Neural cell (in vitro differentiated cells): Measurements from ENCODE around the gene YIPF1. TPM values are rescaled to one million over a fixed set of nuclear protein-coding genes. Genes with fewer than 3 reads are reported as not detected.
"Not testable (repeated sequence)": the region's sequence is repeated elsewhere in the genome, so short reads cannot be mapped to it uniquely, and the experiment has no call there.

ENCODE experiments used
- H2AFZ ChIP-seq: fragments of 200-600, 300-800 bp; sonication (generic), shearing (Covaris generic); 2 replicates; pipeline ENCODE4 v1.6.0; 2014; ENCODE audit warnings: low read depth, mild to moderate bottlenecking, antibody characterized with exemption, low read length, moderate library complexity
- H3F3A ChIP-seq: fragments of 200-600 bp; shearing (Covaris generic); 2 replicates; pipeline ENCODE4 v1.6.1; 2016; ENCODE audit warnings: mild to moderate bottlenecking, moderate library complexity, mixed read lengths, antibody characterized with exemption, low read length; ENCODE audit not compliant: insufficient read depth, poor library complexity, severe bottlenecking
- H3K27ac ChIP-seq: fragments of 200-600, 300-800 bp; sonication (generic), shearing (Covaris generic); 2 replicates; pipeline ENCODE4 v1.5.1; 2014; ENCODE audit warnings: mild to moderate bottlenecking, low read length, moderate library complexity
- H3K27me3 ChIP-seq: fragments of 300-800, 200-600 bp; sonication (generic), shearing (Covaris generic); 2 replicates; pipeline ENCODE4 v1.6.0; 2014; ENCODE audit warnings: mild to moderate bottlenecking, low read depth, low read length, moderate library complexity; ENCODE audit not compliant: insufficient read depth
- H3K36me3 ChIP-seq: fragments of 300-800, 200-600 bp; sonication (generic), shearing (Covaris generic); 2 replicates; pipeline ENCODE4 v1.5.1; 2014; ENCODE audit warnings: mild to moderate bottlenecking, antibody characterized with exemption, low read length, moderate library complexity; ENCODE audit not compliant: insufficient read depth
- H3K4me2 ChIP-seq: fragments of 300-800, 200-600 bp; sonication (generic), shearing (Covaris generic); 2 replicates; pipeline ENCODE4 v1.6.0; 2014; ENCODE audit warnings: mild to moderate bottlenecking, low read length
- H3K4me3 ChIP-seq: fragments of 300-800, 200-600 bp; sonication (generic), shearing (Covaris generic); 2 replicates; pipeline ENCODE4 v1.5.1; 2014; ENCODE audit warnings: mild to moderate bottlenecking, low read length, moderate library complexity
- H3K79me2 ChIP-seq: fragments of 200-600 bp; shearing (Covaris generic); replicated peaks from 2 replicates; pipeline ENCODE4 v1.6.0; 2014; ENCODE audit warnings: mild to moderate bottlenecking, low read length, moderate library complexity; ENCODE audit not compliant: insufficient read depth
- H3K9ac ChIP-seq: fragments of 300-800, 200-600 bp; sonication (generic), shearing (Covaris generic); 2 replicates; pipeline ENCODE4 v1.6.1; 2016; ENCODE audit warnings: mild to moderate bottlenecking, low read length, mixed read lengths
- H3K9me2 ChIP-seq: fragments of 200-600 bp; shearing (Covaris generic); 2 replicates; pipeline ENCODE4 v1.6.1; 2016; ENCODE audit warnings: mild to moderate bottlenecking, low read length, mixed read lengths; ENCODE audit not compliant: insufficient read depth
- H3K9me3 ChIP-seq: fragments of 200-600, 300-800 bp; sonication (generic), shearing (Covaris generic); 2 replicates; pipeline ENCODE4 v1.6.1; 2016; ENCODE audit warnings: mild to moderate bottlenecking, mixed run types, low read length, moderate library complexity, mixed read lengths
- H4K20me1 ChIP-seq: fragments of 200-600 bp; shearing (Covaris generic); 2 replicates; pipeline ENCODE4 v1.6.1; 2016; ENCODE audit warnings: mild to moderate bottlenecking, mixed run types; ENCODE audit not compliant: insufficient read depth
- CTCF ChIP-seq: fragments of 450-650 bp; IDR thresholded peaks from 2 replicates; pipeline ENCODE4 v1.5.1; 2014; ENCODE audit warnings: antibody characterized with exemption, mild to moderate bottlenecking, moderate library complexity; ENCODE audit not compliant: poor library complexity, severe bottlenecking
- EP300 ChIP-seq: fragments of 450-650 bp; conservative IDR thresholded peaks from 2 replicates; pipeline ENCODE4 v1.6.1; 2014; ENCODE audit warnings: antibody characterized with exemption, mild to moderate bottlenecking, moderate library complexity; ENCODE audit not compliant: poor library complexity, severe bottlenecking
- EZH2 ChIP-seq: fragments of 200-600, 300-800 bp; shearing (Covaris generic), sonication (generic); IDR thresholded peaks from 2 replicates; pipeline ENCODE4 v1.6.1; 2014; ENCODE audit warnings: antibody characterized with exemption, low read length, borderline replicate concordance, mild to moderate bottlenecking; ENCODE audit not compliant: insufficient read depth, poor library complexity, severe bottlenecking
- MXI1 ChIP-seq: fragments of 450-650 bp; conservative IDR thresholded peaks from 2 replicates; pipeline ENCODE4 v1.6.1; 2014; ENCODE audit warnings: antibody characterized with exemption, mild to moderate bottlenecking; ENCODE audit not compliant: poor library complexity, severe bottlenecking
- POLR2AphosphoS5 ChIP-seq: IDR thresholded peaks from 2 replicates; pipeline ENCODE4 v1.6.1; 2012
- RAD21 ChIP-seq: fragments of 450-650 bp; conservative IDR thresholded peaks from 2 replicates; pipeline ENCODE4 v1.6.1; 2014; ENCODE audit warnings: antibody characterized with exemption, mild to moderate bottlenecking, moderate library complexity
- REST ChIP-seq: IDR thresholded peaks from 2 replicates; pipeline ENCODE4 v1.6.1; 2012; ENCODE audit warnings: borderline replicate concordance
- SMC3 ChIP-seq: fragments of 450-650 bp; conservative IDR thresholded peaks from 2 replicates; pipeline ENCODE4 v1.6.1; 2014; ENCODE audit warnings: antibody characterized with exemption, mild to moderate bottlenecking, moderate library complexity; ENCODE audit not compliant: poor library complexity
- TAF1 ChIP-seq: IDR thresholded peaks from 2 replicates; pipeline ENCODE4 v1.6.1; 2012; ENCODE audit warnings: low read depth
- polyA plus RNA-seq: library from polyadenylated mRNA; depleted of rRNA; stranded (reverse); fragments of >200 nt; gene quantifications from 2 replicates; pipeline ENCODE4 v1.2.3, GENCODE V29; 2014

YIPF1 gene
- polyA plus RNA-seq, 1 donor from 2014 or later = 45.0 TPM

DNA sequence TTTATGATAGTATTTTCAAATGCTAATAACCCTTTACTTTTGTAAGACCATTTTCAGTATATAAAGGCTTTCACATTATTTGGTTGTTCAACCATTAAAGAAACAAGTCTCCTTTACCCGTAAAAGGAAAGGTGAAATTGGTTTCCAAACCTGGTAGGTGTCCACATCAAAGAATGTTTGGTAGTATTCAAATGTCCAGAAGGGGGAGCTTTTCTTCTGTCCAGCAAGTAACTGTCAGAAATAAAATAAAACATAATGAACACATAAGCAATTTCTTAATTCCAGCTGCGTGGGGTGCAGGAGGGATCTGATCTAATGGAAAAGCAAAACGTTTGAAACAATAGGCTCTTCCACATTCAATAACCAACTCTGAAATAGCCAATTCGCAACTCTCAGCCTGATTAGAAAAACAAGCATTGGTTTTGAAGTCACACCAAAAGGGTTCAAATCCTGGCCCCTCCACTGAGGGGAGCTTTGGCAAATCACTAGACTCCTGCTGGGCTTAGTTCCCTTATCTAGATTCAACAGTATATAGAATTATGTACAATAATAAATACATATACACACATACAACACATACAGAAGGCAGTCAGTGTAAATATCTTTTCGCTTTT is 11.0 kb downstream of the YIPF1 start:
- Histone ChIP-seq H3K4me3 (no peak overlapping the region), H3K9ac (no peak overlapping the region), H3K27me3 (no peaks in the 10 kb centered on the region), H3F3A (no peaks in the 10 kb centered on the region), H3K79me2 (no peaks in the 10 kb centered on the region), H3K9me2 (no peaks in the 10 kb centered on the region), H3K36me3 (no peaks in the 10 kb centered on the region), H4K20me1 (no peaks in the 10 kb centered on the region), H3K27ac (no peak overlapping the region), H3K9me3 (no peaks in the 10 kb centered on the region), H3K4me2 (no peak overlapping the region), H2AFZ (no peak overlapping the region)
- TF ChIP-seq TAF1 = no peak
- peak; percentile 71 for TF ChIP-seq RAD21
- no peak for TF ChIP-seq MXI1
- TF ChIP-seq SMC3 = peak; percentile 79
- no peak for TF ChIP-seq EZH2
- TF ChIP-seq CTCF = peak; percentile 68

DNA sequence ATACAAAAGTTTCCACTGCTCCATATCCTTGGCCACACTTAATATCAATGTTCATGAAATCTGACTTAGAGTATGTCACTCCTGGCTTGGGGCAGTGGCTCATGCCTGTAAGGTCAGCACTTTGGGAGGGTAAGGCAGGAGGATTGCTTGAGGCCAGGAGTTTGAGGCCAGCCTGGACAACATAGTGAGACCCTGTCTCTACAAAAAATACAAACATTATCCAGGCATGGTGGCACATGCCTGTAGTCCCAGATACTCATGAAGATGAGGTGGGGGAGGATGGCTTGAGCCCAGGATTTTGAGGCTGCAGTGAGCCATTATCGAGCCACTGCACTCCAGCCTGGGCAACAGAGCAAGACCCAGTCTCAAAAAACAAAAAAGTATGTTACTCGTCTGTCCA is 14.4 kb downstream of the YIPF1 start:
- H3K36me3 ChIP-seq, H3F3A ChIP-seq, H3K79me2 ChIP-seq, H3K4me2 ChIP-seq, H3K9me3 ChIP-seq, H3K27ac ChIP-seq, H3K9me2 ChIP-seq, H3K4me3 ChIP-seq, H3K9ac ChIP-seq, H4K20me1 ChIP-seq, H2AFZ ChIP-seq, H3K27me3 ChIP-seq: not testable (repeated sequence)

DNA sequence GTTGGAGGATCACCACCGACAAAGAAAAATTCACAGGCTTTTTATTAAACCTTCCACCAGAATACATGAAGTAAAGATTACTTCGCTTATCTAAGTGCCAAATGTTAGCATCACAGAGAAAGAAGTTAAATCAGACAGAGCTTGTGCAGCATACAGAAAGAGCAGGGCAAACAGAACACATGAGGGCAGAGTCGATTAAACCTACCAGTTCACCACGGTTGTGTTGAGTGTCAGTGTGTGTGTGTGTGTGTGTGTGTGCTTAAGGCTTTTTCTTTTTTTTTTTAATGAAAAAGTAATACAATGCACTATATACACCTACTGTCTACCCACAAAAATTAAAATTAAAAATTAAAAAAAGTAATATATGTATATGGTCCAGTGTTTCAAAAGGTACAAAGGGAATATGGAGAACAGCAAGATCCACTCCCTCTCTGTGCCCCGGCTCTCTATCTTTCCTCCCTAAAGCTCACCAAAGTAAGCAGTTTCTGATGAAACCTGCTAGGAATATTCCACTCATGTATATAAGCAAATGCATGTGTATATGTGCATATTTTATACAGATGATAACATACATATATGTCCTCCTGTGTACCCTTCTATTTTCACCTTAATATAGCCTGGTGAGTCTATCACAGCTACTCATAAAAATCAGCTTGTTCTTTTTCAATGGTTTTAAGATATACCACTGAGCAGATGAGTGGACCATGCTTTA is 17.7 kb downstream of the YIPF1 start:
- Histone ChIP-seq H4K20me1 (no peaks in the 10 kb centered on the region), H3K9me2 (no peaks in the 10 kb centered on the region), H3F3A (no peaks in the 10 kb centered on the region), H3K9me3 (no peaks in the 10 kb centered on the region), H3K27ac (no peak overlapping the region), H3K4me3 (no peak overlapping the region), H2AFZ (no peak overlapping the region), H3K4me2 (no peak overlapping the region), H3K9ac (no peak overlapping the region), H3K27me3 (no peaks in the 10 kb centered on the region), H3K79me2 (no peaks in the 10 kb centered on the region), H3K36me3 (no peaks in the 10 kb centered on the region)
- no peak for TF ChIP-seq EZH2
- no peak for TF ChIP-seq REST
- no peak for TF ChIP-seq EP300
- TF ChIP-seq SMC3 = no peak
- TF ChIP-seq POLR2AphosphoS5 = no peak
- no peak for TF ChIP-seq TAF1
- TF ChIP-seq CTCF = no peak
- no peak for TF ChIP-seq MXI1
- no peak for TF ChIP-seq RAD21
